Raji (cell line): ENCODE measurements around the gene KRTCAP2.

Experiments
- POLR2A ChIP-seq: IDR thresholded peaks from 2 replicates; pipeline ENCODE4 v1.6.1; 2011; ENCODE audit warnings: low read depth, low read length, control low read depth; ENCODE audit not compliant: insufficient read depth

The KRTCAP2 gene

DNA sequence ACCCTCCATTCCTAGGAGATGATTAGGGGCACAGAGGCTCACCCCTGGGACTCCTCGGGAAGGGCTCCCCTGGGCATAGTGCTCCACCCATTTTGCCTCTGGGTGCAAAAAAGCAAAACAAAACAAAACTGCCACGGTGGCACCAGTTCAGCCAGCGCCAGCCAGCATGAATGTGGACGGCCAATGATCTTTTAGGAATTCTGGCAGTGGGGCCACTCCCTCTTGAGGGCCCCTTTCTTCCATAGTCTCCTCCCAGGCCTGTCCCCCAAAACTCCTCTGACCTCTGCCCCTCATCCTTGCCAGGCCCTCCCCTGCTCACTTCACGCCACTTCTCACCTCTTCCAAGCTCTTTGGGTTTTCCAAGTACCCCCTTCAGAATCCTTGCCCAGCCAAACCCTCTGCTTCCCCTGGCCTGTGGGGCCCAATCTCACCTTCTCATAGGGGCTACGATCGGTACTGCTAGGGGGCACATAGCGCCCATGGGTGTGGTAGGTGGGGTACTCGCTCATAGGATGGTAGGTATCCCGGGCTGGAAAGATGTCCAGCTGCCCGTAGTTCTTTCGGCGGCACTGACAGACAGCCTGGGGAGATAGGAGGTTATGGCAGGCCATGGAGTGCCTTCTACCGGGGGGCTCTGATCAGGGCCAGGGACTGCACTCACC, 13.8 kb upstream of the KRTCAP2 start:
- no peak for TF ChIP-seq POLR2A

DNA sequence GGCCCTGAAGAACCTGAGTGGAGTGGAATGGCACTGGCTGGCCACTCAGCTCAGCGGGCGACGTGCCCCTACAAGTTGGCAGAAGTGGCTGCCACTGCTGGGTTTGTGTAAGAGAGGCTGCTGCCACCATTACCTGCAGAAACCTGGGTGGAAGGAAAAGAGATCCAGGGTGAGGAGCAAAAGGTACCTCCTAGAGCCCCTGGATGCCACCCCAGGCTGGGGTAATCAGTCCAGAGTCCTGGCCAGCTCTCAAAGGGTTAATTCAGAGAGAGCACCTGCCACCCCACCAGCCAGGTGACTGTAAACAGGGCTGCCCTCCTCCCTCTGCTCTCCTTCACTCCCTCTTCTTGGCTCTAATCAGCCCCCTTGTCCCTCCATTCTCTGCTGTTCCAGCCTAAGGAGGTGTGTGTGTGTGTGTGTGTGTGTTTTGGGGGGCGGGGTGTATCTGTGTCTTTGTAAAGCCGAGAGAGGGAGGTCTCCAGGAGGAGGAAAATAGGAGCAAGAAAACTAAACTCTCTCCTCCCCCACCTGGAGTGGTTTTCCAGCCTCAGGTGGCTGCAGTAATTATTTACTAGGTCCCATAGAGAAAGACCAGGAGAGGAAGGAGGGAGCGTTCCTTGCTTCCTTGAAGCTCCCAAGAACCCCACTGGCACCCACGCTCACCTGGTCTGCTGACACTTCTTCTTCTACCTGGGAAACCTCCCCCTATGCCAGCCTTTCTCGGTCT, 13.1 kb upstream of the KRTCAP2 start:
- no peak for TF ChIP-seq POLR2A

DNA sequence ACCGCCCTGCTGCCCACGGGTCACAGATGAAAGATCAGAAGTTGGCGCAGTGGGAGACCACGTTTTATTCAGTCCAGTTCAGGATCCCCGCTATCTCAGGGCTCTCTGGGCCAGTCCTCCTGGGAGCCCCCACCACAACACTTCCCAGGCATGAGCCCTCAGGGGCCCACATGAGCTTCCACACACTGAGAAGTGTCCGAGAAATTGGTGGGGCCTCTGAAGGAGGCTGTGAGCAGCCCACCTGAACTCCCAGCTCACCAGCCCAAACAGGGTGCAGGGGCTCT, 12.6 kb upstream of the KRTCAP2 start:
- TF ChIP-seq POLR2A: no peak

DNA sequence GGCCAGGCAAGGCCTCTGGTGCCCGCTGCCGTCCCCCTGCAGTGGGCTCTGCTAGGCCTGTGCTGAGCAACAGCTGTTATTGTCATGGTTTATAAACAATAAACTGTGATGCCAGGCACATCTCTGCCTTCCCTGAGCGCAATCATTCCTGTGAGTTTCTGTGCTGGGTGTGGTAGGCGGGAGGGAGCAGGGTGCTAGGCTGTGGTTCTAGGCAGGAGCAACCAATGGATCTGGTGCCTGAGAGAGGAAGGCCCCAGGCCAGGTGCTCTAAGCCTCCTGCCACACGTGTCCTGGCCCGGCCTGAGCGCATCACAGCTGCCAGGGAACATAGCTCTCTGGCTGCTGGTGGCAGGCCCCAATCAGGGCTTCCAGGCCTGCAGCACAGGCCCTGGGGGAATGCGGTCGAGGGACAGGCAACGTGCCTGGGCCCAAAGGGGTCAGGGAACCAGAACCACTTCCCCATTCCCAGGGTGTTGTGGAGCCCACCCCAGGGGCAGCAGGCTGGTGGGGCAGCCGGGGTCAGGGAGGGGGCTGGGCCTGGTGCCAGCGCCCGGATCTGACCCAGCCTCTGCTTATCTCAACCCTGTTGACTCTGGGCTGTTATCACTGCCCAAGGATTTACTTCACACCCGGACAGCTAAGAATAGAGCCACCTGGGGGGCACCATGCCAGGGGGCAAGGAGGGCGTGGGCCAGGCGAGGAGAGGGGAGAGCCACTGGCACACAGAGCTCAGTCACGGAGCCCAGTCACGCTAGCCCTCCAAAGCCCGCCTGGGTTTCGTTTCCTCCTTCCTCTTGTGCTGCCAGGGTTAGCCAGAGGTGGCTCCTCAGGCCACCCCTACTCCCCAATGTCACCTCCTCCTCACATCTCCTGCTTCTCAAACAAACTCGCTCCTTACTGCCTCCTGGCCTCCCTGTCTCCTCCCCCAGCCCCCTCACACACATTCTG, 12.0 kb upstream of the KRTCAP2 start:
- TF ChIP-seq POLR2A: 0 out of 2 replicates have a peak, but pooled peaks have one; percentile 3

DNA sequence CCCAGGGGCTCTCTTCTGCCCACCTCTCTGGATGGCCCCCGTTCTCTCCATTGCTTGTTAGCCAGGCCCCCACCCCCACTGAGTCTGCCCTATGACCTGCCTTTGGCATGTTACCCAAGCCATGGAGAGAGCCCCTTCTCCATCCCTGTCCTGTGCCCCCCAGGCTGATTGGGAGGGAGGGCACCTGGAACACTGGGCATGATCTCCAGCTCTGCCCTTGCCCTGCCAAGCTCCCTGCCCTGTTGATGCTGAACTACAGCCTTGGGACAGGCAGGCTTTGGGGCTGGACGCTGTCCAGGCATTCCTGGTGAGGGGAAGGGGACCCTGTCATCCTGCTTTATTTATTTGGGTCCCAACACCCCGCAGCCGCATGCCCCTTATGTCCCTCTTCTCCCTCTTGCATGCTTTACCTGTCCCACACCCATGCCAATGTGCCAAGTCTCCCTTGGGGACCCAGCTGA, 11.3 kb upstream of the KRTCAP2 start:
- TF ChIP-seq POLR2A: no peak

DNA sequence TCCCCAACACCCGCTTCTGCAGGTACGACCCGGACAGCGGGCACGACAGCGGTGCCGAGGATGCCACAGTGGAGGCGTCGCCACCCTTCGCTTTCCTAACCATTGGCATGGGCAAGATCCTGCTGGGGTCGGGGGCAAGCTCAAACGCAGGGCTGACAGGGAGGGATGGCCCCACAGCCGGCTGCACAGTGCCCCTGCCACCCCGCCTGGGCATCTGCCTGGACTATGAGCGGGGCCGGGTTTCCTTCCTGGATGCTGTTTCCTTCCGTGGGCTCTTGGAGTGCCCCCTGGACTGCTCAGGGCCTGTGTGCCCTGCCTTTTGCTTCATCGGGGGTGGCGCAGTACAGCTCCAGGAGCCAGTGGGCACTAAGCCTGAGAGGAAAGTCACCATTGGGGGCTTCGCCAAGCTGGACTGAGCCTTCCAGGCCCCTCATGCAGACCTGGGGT, 10.7 kb upstream of the KRTCAP2 start:
- no peak for TF ChIP-seq POLR2A

DNA sequence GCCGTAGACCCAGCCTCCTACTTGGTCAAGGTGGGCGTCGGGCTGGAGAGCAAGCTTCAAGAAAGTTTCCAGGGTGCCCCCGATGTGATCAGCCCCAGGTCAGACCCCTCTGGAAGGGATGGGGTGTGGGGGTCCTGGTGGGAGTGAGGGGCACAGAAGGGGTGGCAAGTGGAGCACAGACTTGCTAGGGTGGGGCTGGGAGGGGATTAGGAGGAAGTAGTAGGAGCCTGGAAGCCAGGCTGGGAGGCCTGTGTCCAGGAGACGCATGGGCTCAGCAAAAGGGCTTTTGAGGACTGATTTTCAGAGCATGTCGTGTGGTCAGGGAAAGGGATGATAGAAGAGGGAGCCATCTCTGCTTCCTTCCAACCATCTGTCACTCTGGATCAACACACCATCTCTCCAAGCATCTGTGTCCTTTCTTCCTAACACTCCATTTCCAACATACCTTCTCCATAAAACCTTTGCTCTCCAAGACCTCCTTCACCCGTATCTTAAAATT, 9.0 kb upstream of the KRTCAP2 start:
- TF ChIP-seq POLR2A: no peak

DNA sequence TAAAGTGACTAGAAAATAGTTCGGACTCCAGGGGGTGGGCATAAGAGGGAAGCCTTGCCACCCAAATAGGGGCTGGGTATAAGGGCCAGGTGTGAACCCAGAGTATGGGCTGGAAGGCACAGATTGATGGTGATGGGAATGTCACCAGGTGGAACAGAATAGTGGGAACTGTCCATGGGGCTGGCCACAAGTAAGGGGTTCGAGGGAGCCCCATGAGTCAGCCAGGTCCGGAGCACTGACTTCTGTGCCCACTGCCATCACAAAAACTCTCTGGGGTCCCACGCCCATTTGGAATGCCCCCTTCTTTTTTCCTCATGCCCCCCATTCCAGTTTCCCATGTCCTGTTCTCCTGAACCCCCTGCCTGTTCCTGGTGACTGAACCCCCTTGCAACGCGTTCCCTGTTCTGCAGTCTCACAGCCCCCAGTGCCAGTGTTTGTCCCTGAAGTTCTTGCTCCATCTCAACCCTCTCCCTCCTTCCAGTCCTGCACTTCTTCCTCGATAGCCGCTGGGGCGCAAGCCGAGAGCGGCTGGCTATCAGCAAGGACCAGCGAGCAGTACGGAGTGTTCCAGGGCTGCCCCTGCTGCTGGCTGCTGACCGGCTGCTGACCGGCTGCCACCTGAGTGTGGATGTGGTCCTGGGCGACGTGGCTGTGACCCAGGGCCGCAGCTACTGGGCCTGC, 8.4 kb upstream of the KRTCAP2 start:
- TF ChIP-seq POLR2A: no peak

DNA sequence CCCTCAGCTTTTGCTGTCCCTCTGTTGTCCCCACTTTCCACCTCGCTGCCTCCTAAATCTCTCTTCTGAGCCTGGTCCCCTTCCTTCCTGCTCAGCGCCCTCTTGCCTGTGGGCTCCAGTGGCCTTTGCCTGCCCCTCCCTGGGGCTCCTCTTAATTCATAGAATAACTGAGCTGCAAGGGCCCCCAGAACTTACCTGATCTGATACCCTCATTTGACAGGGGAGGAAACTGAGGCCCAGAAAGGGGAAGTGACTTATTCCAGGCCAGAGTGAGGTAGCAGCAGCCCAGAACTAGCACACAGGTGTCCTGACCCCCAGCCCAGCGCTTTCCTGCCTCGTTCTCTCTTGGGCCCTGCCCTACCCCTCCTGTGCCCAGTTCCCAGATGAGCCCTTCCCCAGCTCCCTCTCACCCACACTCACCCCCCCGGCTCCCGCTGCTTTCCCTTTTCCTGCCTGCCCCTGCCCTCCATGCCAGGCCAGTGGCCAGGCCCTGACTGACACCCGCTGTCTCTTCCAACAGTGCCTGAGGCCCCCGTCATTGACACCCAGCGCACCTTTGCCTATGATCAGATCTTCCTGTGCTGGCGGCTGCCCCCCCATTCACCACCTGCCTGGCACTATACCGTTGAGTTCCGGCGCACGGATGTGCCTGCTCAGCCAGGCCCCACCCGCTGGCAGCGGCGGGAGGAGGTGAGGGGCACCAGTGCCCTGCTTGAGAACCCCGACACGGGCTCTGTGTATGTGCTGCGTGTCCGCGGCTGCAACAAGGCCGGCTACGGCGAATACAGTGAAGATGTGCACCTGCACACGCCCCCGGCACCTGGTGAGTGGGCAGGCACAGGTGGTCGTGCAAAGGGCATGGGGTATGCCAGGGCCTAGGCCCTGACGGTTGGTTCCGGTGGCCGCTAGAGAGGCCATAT, 6.3 kb upstream of the KRTCAP2 start:
- TF ChIP-seq POLR2A: no peak

DNA sequence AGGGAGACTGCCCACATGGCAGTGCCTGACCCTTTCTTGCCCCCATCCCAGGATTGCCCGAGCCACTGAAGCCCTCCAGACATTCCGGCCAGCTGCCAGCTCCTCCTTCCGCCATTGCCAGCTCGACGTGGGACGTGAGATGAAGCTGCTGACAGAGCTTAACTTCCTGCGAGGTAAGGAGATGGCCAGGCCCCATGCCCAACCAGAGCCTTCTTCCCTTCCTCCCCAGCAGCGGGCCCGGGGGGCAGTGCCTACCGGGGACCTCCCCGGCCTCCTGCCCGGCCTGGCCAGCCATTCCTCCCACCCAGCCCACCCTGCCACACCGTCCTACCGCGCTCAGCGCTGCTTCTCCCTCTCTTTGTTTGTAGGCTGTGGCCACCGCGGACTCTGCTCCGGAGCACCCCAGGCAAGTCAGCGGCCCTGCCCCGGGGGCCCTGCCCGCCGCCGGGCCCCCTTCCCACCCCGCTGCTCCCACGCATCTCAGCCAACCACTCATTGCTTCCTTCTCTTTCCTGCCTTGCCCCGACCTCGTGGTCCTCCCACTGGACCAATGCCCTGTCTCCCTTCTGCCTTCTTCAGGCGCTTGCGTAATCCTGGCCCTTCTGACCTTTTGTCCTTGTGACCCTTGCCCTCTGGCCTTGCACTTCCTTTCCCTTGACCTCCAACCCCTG, 5.5 kb upstream of the KRTCAP2 start:
- TF ChIP-seq POLR2A: no peak

DNA sequence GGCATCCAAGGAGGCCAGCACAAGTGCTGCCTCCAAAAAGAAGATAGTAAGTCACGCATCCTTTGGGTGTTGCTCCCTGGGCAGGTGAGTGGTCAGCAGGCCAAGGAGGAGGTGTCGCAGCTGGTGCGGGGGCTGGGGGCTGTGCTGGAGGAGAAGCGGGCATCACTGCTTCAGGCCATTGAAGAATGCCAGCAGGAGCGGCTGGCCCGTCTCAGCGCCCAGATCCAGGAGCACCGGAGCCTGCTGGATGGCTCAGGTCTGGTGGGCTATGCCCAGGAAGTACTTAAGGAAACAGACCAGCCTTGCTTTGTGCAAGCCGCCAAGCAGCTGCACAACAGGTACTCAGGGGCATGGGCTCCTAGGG, 4.8 kb upstream of the KRTCAP2 start:
- TF ChIP-seq POLR2A: no peak

DNA sequence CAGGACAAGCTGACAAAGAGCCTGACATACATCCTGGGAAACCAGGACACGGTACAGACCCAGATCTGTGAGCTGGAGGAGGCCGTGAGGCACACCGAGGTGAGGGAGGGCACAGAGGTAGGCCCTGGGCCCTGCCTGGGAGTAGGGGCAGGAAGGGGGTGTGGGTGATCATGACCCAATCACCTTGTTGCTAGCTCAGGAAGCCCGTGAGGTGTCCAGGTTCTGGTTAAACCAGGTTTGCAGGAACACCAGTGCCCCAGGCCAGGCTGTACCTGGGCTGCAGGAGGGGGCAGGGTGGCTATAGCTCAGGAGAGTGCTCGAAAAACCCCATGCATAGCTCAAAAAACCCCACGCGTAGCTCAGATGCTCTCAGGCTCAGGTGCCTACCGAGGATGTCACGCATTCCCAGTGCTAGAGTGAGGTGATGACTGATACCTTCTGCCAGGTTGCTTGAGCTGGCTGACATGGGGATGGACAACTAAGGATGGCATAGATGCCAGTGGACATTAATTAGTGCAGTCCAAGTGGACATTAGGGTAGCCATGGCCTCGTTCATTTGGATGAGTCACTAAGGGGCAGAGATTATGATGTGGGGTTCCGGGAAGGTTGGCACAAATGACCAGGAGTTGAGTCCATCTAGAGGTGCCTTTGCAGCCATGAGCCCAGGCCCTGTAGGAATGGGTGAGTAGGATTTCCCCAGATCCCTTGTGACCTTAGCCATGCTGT, 4.3 kb upstream of the KRTCAP2 start:
- TF ChIP-seq POLR2A: no peak
